ENCODE results near the gene ALG12. TPM values are rescaled to one million over a fixed set of nuclear protein-coding genes. Genes with fewer than 3 reads are reported as not detected.

Gene ALG12
- total RNA-seq, 2 donors from 2014 or later, result 19.7 to 26.2 TPM

- H3K4me1 Mint-ChIP-seq, result peaks cover 5% of the 10 kb centered on the region
- TF ChIP-seq, protein P1, sequence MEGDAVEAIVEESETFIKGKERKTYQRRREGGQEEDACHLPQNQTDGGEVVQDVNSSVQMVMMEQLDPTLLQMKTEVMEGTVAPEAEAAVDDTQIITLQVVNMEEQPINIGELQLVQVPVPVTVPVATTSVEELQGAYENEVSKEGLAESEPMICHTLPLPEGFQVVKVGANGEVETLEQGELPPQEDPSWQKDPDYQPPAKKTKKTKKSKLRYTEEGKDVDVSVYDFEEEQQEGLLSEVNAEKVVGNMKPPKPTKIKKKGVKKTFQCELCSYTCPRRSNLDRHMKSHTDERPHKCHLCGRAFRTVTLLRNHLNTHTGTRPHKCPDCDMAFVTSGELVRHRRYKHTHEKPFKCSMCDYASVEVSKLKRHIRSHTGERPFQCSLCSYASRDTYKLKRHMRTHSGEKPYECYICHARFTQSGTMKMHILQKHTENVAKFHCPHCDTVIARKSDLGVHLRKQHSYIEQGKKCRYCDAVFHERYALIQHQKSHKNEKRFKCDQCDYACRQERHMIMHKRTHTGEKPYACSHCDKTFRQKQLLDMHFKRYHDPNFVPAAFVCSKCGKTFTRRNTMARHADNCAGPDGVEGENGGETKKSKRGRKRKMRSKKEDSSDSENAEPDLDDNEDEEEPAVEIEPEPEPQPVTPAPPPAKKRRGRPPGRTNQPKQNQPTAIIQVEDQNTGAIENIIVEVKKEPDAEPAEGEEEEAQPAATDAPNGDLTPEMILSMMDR (conservative IDR thresholded peaks at IDR 0.05), result no peak
- no peak overlapping the region for H3K9ac ChIP-seq (ENCODE audit: extremely low read depth, low read length, poor library complexity, severe bottlenecking)
- H3K36me3 ChIP-seq (ENCODE audit: control insufficient read depth, insufficient read depth, low read length), result peaks cover 34% of the 10 kb centered on the region
- no peaks in the 10 kb centered on the region for H3K27me3 Mint-ChIP-seq (ENCODE audit: insufficient read depth)
- H3K4me3 Mint-ChIP-seq, result no peak overlapping the region
- no peak overlapping the region for H3K27ac ChIP-seq (ENCODE audit: low read depth, low read length)
- H3K27ac Mint-ChIP-seq, result no peak overlapping the region
- H3K4me1 ChIP-seq (ENCODE audit: control insufficient read depth, insufficient read depth, low read length), result no peaks in the 10 kb centered on the region
- no peak overlapping the region for H3K4me3 ChIP-seq (ENCODE audit: low read length)
- 90 to 91% methylated on average over 4 to 24 of the region's 25 CpGs for whole genome bisulfite sequencing, 2 experiments (ENCODE audit: insufficient coverage in 1 of 2, insufficient read length in 1 of 2)
- DNase-seq, result no peak
- peaks cover 41% of the 10 kb centered on the region for H3K36me3 Mint-ChIP-seq (ENCODE audit: low read depth)
- H3K27me3 ChIP-seq (ENCODE audit: control insufficient read depth, insufficient read depth, low read length, poor library complexity, severe bottlenecking), result no peaks in the 10 kb centered on the region
- H3K9me3 ChIP-seq (ENCODE audit: control insufficient read depth, low read length), result no peaks in the 10 kb centered on the region
- H3K9me3 Mint-ChIP-seq, result no peaks in the 10 kb centered on the region
Observed at GRCh38 chr22:49922926-49923325, 4.7 kb upstream of the ALG12 start.

DNA sequence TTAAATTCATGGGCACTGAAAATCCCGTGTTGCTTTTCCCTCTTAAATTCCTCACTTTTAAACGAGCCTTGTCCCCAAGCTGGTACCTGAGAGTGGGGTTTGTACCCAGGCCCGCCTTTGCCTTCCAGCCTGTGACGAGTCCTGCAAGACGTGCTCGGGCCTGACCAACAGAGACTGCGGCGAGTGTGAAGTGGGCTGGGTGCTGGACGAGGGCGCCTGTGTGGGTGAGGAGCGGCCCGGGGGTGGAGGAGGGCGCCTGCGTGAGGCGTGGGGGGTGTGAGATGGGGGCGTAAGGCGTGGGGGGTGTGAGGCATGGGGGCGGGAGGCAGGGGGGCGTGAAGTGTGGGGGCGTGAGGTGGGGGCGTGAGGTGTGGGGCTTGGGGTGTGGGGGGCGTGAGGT, 4.2 kb upstream of the ALG12 start:
- Mint-ChIP-seq H3K9me3 (no peaks in the 10 kb centered on the region), H3K27ac (no peak overlapping the region), H3K36me3 (ENCODE audit: low read depth) (peaks cover 40% of the 10 kb centered on the region), H3K27me3 (ENCODE audit: insufficient read depth) (no peaks in the 10 kb centered on the region), H3K4me1 (peaks cover 5% of the 10 kb centered on the region), H3K4me3 (no peak overlapping the region)
- Histone ChIP-seq H3K27ac (ENCODE audit: low read depth, low read length) (no peak overlapping the region), H3K9me3 (ENCODE audit: control insufficient read depth, low read length) (no peaks in the 10 kb centered on the region), H3K4me3 (ENCODE audit: low read length) (no peak overlapping the region), H3K4me1 (ENCODE audit: control insufficient read depth, insufficient read depth, low read length) (no peaks in the 10 kb centered on the region), H3K36me3 (ENCODE audit: control insufficient read depth, insufficient read depth, low read length) (peaks cover 34% of the 10 kb centered on the region), H3K27me3 (ENCODE audit: control insufficient read depth, insufficient read depth, low read length, poor library complexity, severe bottlenecking) (no peaks in the 10 kb centered on the region), H3K9ac (ENCODE audit: extremely low read depth, low read length, poor library complexity, severe bottlenecking) (no peak overlapping the region)
- 93 to 96% methylated on average over 4 to 10 of the region's 22 CpGs for WGBS, 2 experiments (ENCODE audit: insufficient coverage in 1 of 2, insufficient read length in 1 of 2)
- TF ChIP-seq, protein P1 (conservative IDR thresholded peaks at IDR 0.05), result no peak
- DNase-seq, result no peak

DNA sequence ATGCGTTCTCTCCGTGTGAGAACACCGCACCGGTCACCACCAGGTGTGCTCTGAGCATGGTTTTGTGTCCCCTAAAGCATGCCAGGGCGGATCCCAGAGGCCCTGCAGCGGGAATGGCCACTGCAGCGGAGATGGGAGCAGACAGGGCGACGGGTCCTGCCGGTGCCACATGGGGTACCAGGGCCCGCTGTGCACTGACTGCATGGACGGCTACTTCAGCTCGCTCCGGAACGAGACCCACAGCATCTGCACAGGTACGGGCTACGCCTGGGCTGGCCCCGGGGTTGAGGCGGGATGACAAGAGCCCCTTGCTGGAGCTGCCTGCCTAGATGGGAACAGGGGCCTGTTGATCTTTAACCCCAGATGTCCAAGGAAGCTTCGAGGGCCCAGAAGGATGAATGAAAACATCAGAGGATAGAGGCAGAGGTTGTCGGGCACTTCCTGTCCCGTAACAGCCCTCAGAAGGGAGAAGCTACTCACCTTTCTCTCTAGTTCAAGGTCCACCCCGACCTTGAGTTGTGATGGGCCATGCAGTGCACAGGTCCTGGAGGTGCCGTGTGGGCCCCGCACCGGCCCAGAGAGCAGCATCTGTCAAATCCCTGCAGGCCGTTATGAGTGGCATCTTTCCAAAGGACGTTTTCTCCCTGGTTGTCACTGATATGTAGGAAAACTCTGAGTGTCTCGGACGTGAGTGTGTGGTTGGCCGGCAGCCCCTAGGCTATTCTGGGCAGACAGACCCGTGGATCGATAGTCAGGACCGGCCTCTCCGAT, 3.5 kb upstream of the ALG12 start:
- H3K36me3 Mint-ChIP-seq (ENCODE audit: low read depth), result peaks cover 37% of the 10 kb centered on the region
- H3K4me3 Mint-ChIP-seq, result no peak overlapping the region
- H3K9me3 Mint-ChIP-seq, result no peaks in the 10 kb centered on the region
- Histone ChIP-seq H3K4me1 (ENCODE audit: control insufficient read depth, insufficient read depth, low read length) (no peaks in the 10 kb centered on the region), H3K27ac (ENCODE audit: low read depth, low read length) (no peak overlapping the region), H3K4me3 (ENCODE audit: low read length) (no peak overlapping the region), H3K9me3 (ENCODE audit: control insufficient read depth, low read length) (no peaks in the 10 kb centered on the region), H3K27me3 (ENCODE audit: control insufficient read depth, insufficient read depth, low read length, poor library complexity, severe bottlenecking) (no peaks in the 10 kb centered on the region), H3K36me3 (ENCODE audit: control insufficient read depth, insufficient read depth, low read length) (peaks cover 34% of the 10 kb centered on the region), H3K9ac (ENCODE audit: extremely low read depth, low read length, poor library complexity, severe bottlenecking) (no peak overlapping the region)
- DNase-seq, result no peak
- H3K4me1 Mint-ChIP-seq, result peaks cover 11% of the 10 kb centered on the region
- H3K27me3 Mint-ChIP-seq (ENCODE audit: insufficient read depth), result no peaks in the 10 kb centered on the region
- no peak overlapping the region for H3K27ac Mint-ChIP-seq
- TF ChIP-seq, protein P1 (conservative IDR thresholded peaks at IDR 0.05), result no peak
- WGBS, 2 experiments (ENCODE audit: insufficient coverage in 1 of 2, insufficient read length in 1 of 2), result 89 to 92% methylated on average over 31 to 35 of the region's 35 CpGs

Data from endodermal cell (in vitro differentiated cells).